Keratinocyte (primary cell): ENCODE measurements around the gene PWWP2B. TPM values are rescaled to one million over a fixed set of nuclear protein-coding genes. Genes with fewer than 3 reads are reported as not detected.

Source experiments
- DNase-seq: peaks from one replicate; pipeline ENCODE4 v3.0.0-alpha.2; 2011; ENCODE audit warnings: low read depth, missing footprints, low spot score
- FAIRE-seq: peaks from 2 replicates; lab custom pipeline; 2011; peaks lifted over from hg19 to GRCh38; lab: Jason Lieb, UNC
- H2AFZ ChIP-seq: 2 replicates; pipeline ENCODE4 v1.6.0; 2012; ENCODE audit warnings: low read length, control low read depth, inconsistent platforms; ENCODE audit not compliant: control insufficient read depth
- H3K27ac ChIP-seq: 2 replicates; pipeline ENCODE4 v1.5.1; 2011; ENCODE audit warnings: low read length; ENCODE audit not compliant: control insufficient read depth, insufficient read depth
- H3K27me3 ChIP-seq: 3 replicates; pipeline ENCODE4 v1.6.0; 2011; ENCODE audit warnings: low read length; ENCODE audit not compliant: control insufficient read depth, insufficient read depth; ENCODE audit errors: extremely low read depth
- H3K36me3 ChIP-seq, 2 experiments: 2 replicates in 1 of 2; 3 replicates in 1 of 2; pipeline ENCODE4 v1.5.1; 2011; ENCODE audit warnings: low read length in 2 of 2, mild to moderate bottlenecking in 1 of 2; ENCODE audit not compliant: control insufficient read depth in 2 of 2, insufficient read depth in 2 of 2; ENCODE audit errors: extremely low read depth in 1 of 2
- H3K4me1 ChIP-seq: 3 replicates; pipeline ENCODE4 v1.5.1; 2011; ENCODE audit warnings: low read length; ENCODE audit not compliant: control insufficient read depth, insufficient read depth; ENCODE audit errors: extremely low read depth
- H3K4me2 ChIP-seq: 3 replicates; pipeline ENCODE4 v1.6.0; 2011; ENCODE audit warnings: low read depth, low read length; ENCODE audit not compliant: control insufficient read depth, insufficient read depth; ENCODE audit errors: extremely low read depth
- H3K4me3 ChIP-seq, 3 experiments: fragments of 200-600 bp in 1 of 3; sonication (generic) in 1 of 3; 2 replicates in 2 of 3; 3 replicates in 1 of 3; pipeline ENCODE4 v1.5.1; 2011 to 2016; ENCODE audit warnings: low read length in 3 of 3, mild to moderate bottlenecking in 3 of 3, control low read depth in 2 of 3, inconsistent platforms in 1 of 3, low read depth in 1 of 3, mixed read lengths in 1 of 3, mixed run types in 1 of 3, moderate library complexity in 1 of 3; ENCODE audit not compliant: control insufficient read depth in 2 of 3, insufficient read depth in 2 of 3; ENCODE audit errors: extremely low read depth in 1 of 3
- H3K79me2 ChIP-seq: 2 replicates; pipeline ENCODE4 v1.6.0; 2012; ENCODE audit warnings: low read length; ENCODE audit not compliant: control insufficient read depth, insufficient read depth
- H3K9ac ChIP-seq: 3 replicates; pipeline ENCODE4 v1.6.0; 2011; ENCODE audit warnings: low read length; ENCODE audit not compliant: control insufficient read depth, insufficient read depth; ENCODE audit errors: extremely low read depth
- H3K9me1 ChIP-seq: 3 replicates; pipeline ENCODE4 v1.6.0; 2011; ENCODE audit warnings: low read length; ENCODE audit not compliant: control insufficient read depth, insufficient read depth; ENCODE audit errors: extremely low read depth
- H3K9me3 ChIP-seq: 2 replicates; pipeline ENCODE4 v1.5.1; 2012; ENCODE audit warnings: low read depth, low read length; ENCODE audit not compliant: control insufficient read depth
- H4K20me1 ChIP-seq: 3 replicates; pipeline ENCODE4 v1.6.0; 2011; ENCODE audit warnings: low read length; ENCODE audit not compliant: control insufficient read depth, insufficient read depth; ENCODE audit errors: extremely low read depth
- CTCF ChIP-seq, 3 experiments: IDR thresholded peaks in 1 of 3; conservative IDR thresholded peaks in 1 of 3; optimal IDR thresholded peaks in 1 of 3; 2 replicates in 2 of 3; 3 replicates in 1 of 3; pipeline versions ENCODE3 to v1.5.1; 2011; ENCODE audit warnings: low read length in 3 of 3, mild to moderate bottlenecking in 3 of 3, moderate library complexity in 2 of 3, control low read depth in 1 of 3, inconsistent platforms in 1 of 3; ENCODE audit not compliant: insufficient read depth in 2 of 3; ENCODE audit errors: extremely low read depth in 1 of 3
- EZH2 ChIP-seq: IDR thresholded peaks from one replicate; pipeline ENCODE4 v1.6.1; 2012; ENCODE audit warnings: inconsistent platforms, mild to moderate bottlenecking, low read length, moderate library complexity
- dilution Hi-C: fragments of 300-500 bp; cut with MboI; formaldehyde crosslinking; loops from one replicate; pipeline ENCODE4 v1.7.0; 2020; ENCODE audit warnings: low sequenced_read_pairs; ENCODE audit not compliant: extremely low pct_ligation_motif_present
- polyA plus RNA-seq, 5 experiments: library from polyadenylated mRNA; depleted of rRNA in 3 of 5; stranded (reverse) in 3 of 5; stranded (forward) in 1 of 5; unstranded in 1 of 5; fragments of >200 nt; gene quantifications; 1 replicate in 1 of 5; 2 replicates in 3 of 5; 3 replicates in 1 of 5; pipeline versions ENCODE4 v1.2.1 to v1.2.3, GENCODE V29; 2011 to 2012; ENCODE audit warnings: missing spikeins in 2 of 5, low read depth in 1 of 5, low replicate concordance in 1 of 5

Gene PWWP2B
- polyA plus RNA-seq, 1 donor (not counting 4 experiments of a cell fraction or from before 2014, with no cell fraction given): 3.1 TPM

GRCh38 chr10:132353456-132354355 is 43.3 kb upstream of the PWWP2B start:
- H3K4me2 ChIP-seq: no peak overlapping the region

GRCh38 chr10:132354356-132355094 is 42.5 kb upstream of the PWWP2B start:
- TF ChIP-seq CTCF (optimal IDR thresholded peaks at IDR 0.05 in 1 of 3, IDR thresholded peaks at IDR 0.05 in 1 of 3, conservative IDR thresholded peaks at IDR 0.05 in 1 of 3; ENCODE audit: extremely low read depth in 1 of 3, insufficient read depth in 2 of 3, low read length in 3 of 3) (no peak), EZH2 (no peak)
- H3K4me1 ChIP-seq: no peaks in the 10 kb centered on the region
- H3K4me2 ChIP-seq: no peak overlapping the region
- no peaks in the 10 kb centered on the region for H4K20me1 ChIP-seq
- H3K4me3 ChIP-seq: no peak overlapping the region
- dilution Hi-C loops: no loop called here
- no peak overlapping the region for H2AFZ ChIP-seq
- H3K36me3 ChIP-seq: peaks cover 0 to 1% of the 10 kb centered on the region in 2 experiments
- H3K9me3 ChIP-seq: no peaks in the 10 kb centered on the region
- no peak overlapping the region for H3K9ac ChIP-seq
- no peak for FAIRE-seq
- DNase-seq: no peak
- no peak overlapping the region for H3K27ac ChIP-seq
- H3K79me2 ChIP-seq: no peaks in the 10 kb centered on the region
- H3K9me1 ChIP-seq: no peaks in the 10 kb centered on the region
- no peaks in the 10 kb centered on the region for H3K27me3 ChIP-seq

More at GRCh38 chr10:132353456-132354355, 43.3 kb upstream of the PWWP2B start:
- Histone ChIP-seq H3K79me2 (no peaks in the 10 kb centered on the region), H3K36me3 (peaks cover 0 to 1% of the 10 kb centered on the region in 2 experiments), H3K4me1 (no peaks in the 10 kb centered on the region), H4K20me1 (no peaks in the 10 kb centered on the region), H3K9ac (no peak overlapping the region), H3K27me3 (no peaks in the 10 kb centered on the region), H3K9me3 (no peaks in the 10 kb centered on the region), H3K4me3 (no peak overlapping the region), H3K9me1 (no peaks in the 10 kb centered on the region), H3K27ac (no peak overlapping the region), H2AFZ (no peak overlapping the region)
- no peak for TF ChIP-seq EZH2
- TF ChIP-seq CTCF (optimal IDR thresholded peaks at IDR 0.05 in 1 of 3, IDR thresholded peaks at IDR 0.05 in 1 of 3, conservative IDR thresholded peaks at IDR 0.05 in 1 of 3; ENCODE audit: extremely low read depth in 1 of 3, insufficient read depth in 2 of 3, low read length in 3 of 3): no peak
- DNase-seq (no peak), FAIRE-seq (no peak)
- dilution Hi-C loops: no loop called here
